A673 (cell line): Measurements from ENCODE around the gene TTN. TPM values are rescaled to one million over a fixed set of nuclear protein-coding genes. Genes with fewer than 3 reads are reported as not detected.

Experiments
- BruUV-seq: library from RNA; stranded (reverse); fragments of 400-500 nt; replicated peaks from 2 replicates; lab custom pipeline; 2021; lab: Mats Ljungman, UMichigan
- CTCF ChIA-PET: fragments of 300-600 bp; sonication (Branson Sonifier 250); formaldehyde crosslinking; loops from one replicate; lab custom pipeline; 2022; ENCODE audit warnings: antibody characterized with exemption; lab: Charles Lee
- POLR2A ChIA-PET: fragments of 300-600 bp; sonication (Branson Sonifier 250); formaldehyde crosslinking; loops from one replicate; lab custom pipeline; 2022; ENCODE audit warnings: antibody characterized with exemption; ENCODE audit not compliant: low non-redundant PET; lab: Charles Lee
- DNase-seq: peaks from one replicate; pipeline ENCODE4 v3.0.0-alpha.2; 2015; ENCODE audit warnings: low spot score
- H3K27ac ChIP-seq: fragments of 200-600 bp; sonication (generic); 2 replicates; pipeline ENCODE4 v1.5.1; 2016; ENCODE audit warnings: mixed run types, low read depth, mild to moderate bottlenecking, mixed read lengths, antibody characterized with exemption, low read length; ENCODE audit not compliant: poor library complexity, severe bottlenecking
- H3K27me3 ChIP-seq: fragments of 200-600 bp; sonication (generic); replicated peaks from 2 replicates; pipeline ENCODE4 v1.6.1; 2017; ENCODE audit warnings: mixed run types, low read depth, mild to moderate bottlenecking, mixed read lengths, antibody characterized with exemption, low read length; ENCODE audit not compliant: insufficient read depth, poor library complexity
- H3K36me3 ChIP-seq: fragments of 200-600 bp; sonication (generic); 2 replicates; pipeline ENCODE4 v1.6.1; 2016; ENCODE audit warnings: mixed run types, mild to moderate bottlenecking, mixed read lengths, antibody characterized with exemption, low read length; ENCODE audit not compliant: insufficient read depth, poor library complexity, severe bottlenecking
- H3K4me1 ChIP-seq: fragments of 200-600 bp; sonication (generic); 2 replicates; pipeline ENCODE4 v1.6.1; 2017; ENCODE audit warnings: mixed run types, mild to moderate bottlenecking, mixed read lengths, antibody characterized with exemption, low read length; ENCODE audit not compliant: insufficient read depth, poor library complexity, severe bottlenecking
- H3K4me3 ChIP-seq: fragments of 200-600 bp; sonication (generic); 2 replicates; pipeline ENCODE4 v1.5.1; 2016; ENCODE audit warnings: low read depth, mixed run types, mild to moderate bottlenecking, mixed read lengths, low read length; ENCODE audit not compliant: poor library complexity, severe bottlenecking
- H3K9me3 ChIP-seq: fragments of 200-600 bp; sonication (generic); 2 replicates; pipeline ENCODE4 v1.6.1; 2016; ENCODE audit warnings: mixed run types, low read depth, mild to moderate bottlenecking, mixed read lengths, antibody characterized with exemption, low read length; ENCODE audit not compliant: poor library complexity, severe bottlenecking
- CTCF ChIP-seq: fragments of 300-800, 200-600 bp; sonication (generic); conservative IDR thresholded peaks from 2 replicates; pipeline ENCODE4 v1.5.1; 2017; ENCODE audit warnings: low read depth, mild to moderate bottlenecking, antibody characterized with exemption, low read length, moderate library complexity, mixed read lengths
- EZH2 ChIP-seq: fragments of 200-600 bp; sonication (generic); IDR thresholded peaks from 2 replicates; pipeline ENCODE4 v1.6.1; 2017; ENCODE audit warnings: borderline replicate concordance, low read depth, mild to moderate bottlenecking, mixed read lengths, antibody characterized with exemption, low read length; ENCODE audit not compliant: poor library complexity, severe bottlenecking
- intact Hi-C: fragments of 100-400 bp; cut with micrococcal nuclease; formaldehyde crosslinking; loops from one replicate; pipeline ENCODE4 v1.10.0; 2022; ENCODE audit not compliant: unreplicated experiment
- total RNA-seq: library from RNA; stranded (reverse); gene quantifications from 2 replicates; pipeline ENCODE4 v1.2.3, GENCODE V29; 2021

The TTN gene
- total RNA-seq, 1 experiment from 2014 or later = under 0.01 TPM

GRCh38 chr2:178522950-178523595 is 284.1 kb downstream of the TTN start:
- CTCF ChIA-PET = interaction anchor here (0.6 kb wide), 2 partner anchors 35 to 52 kb away, joined by 3 to 5 read pairs; no protein-coding TSS in a partner anchor
- Histone ChIP-seq H3K9me3 (no peaks in the 10 kb centered on the region), H3K27ac (peak overlapping the region; percentile 58), H3K36me3 (no peaks in the 10 kb centered on the region), H3K27me3 (no peaks in the 10 kb centered on the region), H3K4me3 (peak overlapping the region; percentile 60), H3K4me1 (peaks cover 3% of the 10 kb centered on the region)
- DNase-seq = peak; percentile 89
- BruUV-seq = TSS peak; percentile 44
- POLR2A ChIA-PET = no interaction called here
- TF ChIP-seq EZH2 (no peak), CTCF (peak; percentile 82)
- intact Hi-C loops = no loop called here

- intact Hi-C loops = no loop called here
- Histone ChIP-seq H3K9me3 (no peaks in the 10 kb centered on the region), H3K36me3 (no peaks in the 10 kb centered on the region), H3K27ac (no peak overlapping the region), H3K27me3 (no peaks in the 10 kb centered on the region), H3K4me3 (no peak overlapping the region), H3K4me1 (peaks cover 3% of the 10 kb centered on the region)
- POLR2A ChIA-PET = no interaction called here
- no peak for TF ChIP-seq EZH2
- TF ChIP-seq CTCF = no peak
- no peak for DNase-seq
- CTCF ChIA-PET = interaction anchor here (0.7 kb wide), 1 partner anchor 44 kb away, joined by 9 read pairs; no protein-coding TSS in a partner anchor
- BruUV-seq = no TSS peak
Measured at GRCh38 chr2:178521304-178522150, 285.7 kb downstream of the TTN start.

GRCh38 chr2:178517496-178517895 is 289.7 kb downstream of the TTN start:
- Histone ChIP-seq H3K9me3 (no peaks in the 10 kb centered on the region), H3K36me3 (no peaks in the 10 kb centered on the region), H3K4me1 (no peaks in the 10 kb centered on the region), H3K27me3 (no peaks in the 10 kb centered on the region), H3K4me3 (no peak overlapping the region), H3K27ac (no peak overlapping the region)
- BruUV-seq = no TSS peak
- DNase-seq = no peak
- ChIA-PET POLR2A (interaction anchor here (0.5 kb wide), 1 partner anchor 1170 kb away, joined by 3 read pairs; no protein-coding TSS in a partner anchor), CTCF (no interaction called here)
- TF ChIP-seq EZH2 (no peak), CTCF (no peak)
- intact Hi-C loops = no loop called here
